HepG2 (cell line): Measurements from ENCODE around the gene SHANK3. TPM values are rescaled to one million over a fixed set of nuclear protein-coding genes. Genes with fewer than 3 reads are reported as not detected.

Experiments used
- DNMT1 ChIP-seq: sonication (generic); formaldehyde crosslinking; IDR thresholded peaks from 2 replicates; pipeline ENCODE4 v1.5.1; 2020; ENCODE audit warnings: mild to moderate bottlenecking, missing genetic modification reagents
- DPF2 ChIP-seq: sonication (generic); formaldehyde crosslinking; IDR thresholded peaks from 2 replicates; pipeline ENCODE4 v1.4.0; 2020; ENCODE audit warnings: mild to moderate bottlenecking, low read depth, missing genetic modification reagents, borderline replicate concordance
- MEIS1 ChIP-seq: sonication (generic); formaldehyde crosslinking; IDR thresholded peaks from 2 replicates; pipeline ENCODE4 v1.9.0; 2021; ENCODE audit warnings: mild to moderate bottlenecking, missing genetic modification reagents, moderate library complexity, borderline replicate concordance
- NFE2L1 ChIP-seq: sonication (generic); formaldehyde crosslinking; IDR thresholded peaks from 2 replicates; pipeline ENCODE4 v1.4.0; 2020; ENCODE audit warnings: missing genetic modification reagents, mild to moderate bottlenecking, borderline replicate concordance
- PHF21A ChIP-seq: sonication (generic); formaldehyde crosslinking; IDR thresholded peaks from 2 replicates; pipeline ENCODE4 v1.5.0; 2020; ENCODE audit warnings: mild to moderate bottlenecking, missing genetic modification reagents
- SATB2 ChIP-seq: sonication (generic); formaldehyde crosslinking; IDR thresholded peaks from 2 replicates; pipeline ENCODE4 v1.5.0; 2020; ENCODE audit warnings: missing genetic modification reagents
- SRY ChIP-seq: sonication (generic); formaldehyde crosslinking; IDR thresholded peaks from 2 replicates; pipeline ENCODE4 v1.8.0; 2022; ENCODE audit warnings: mild to moderate bottlenecking, missing genetic modification reagents
- XRCC5 ChIP-seq: fragments of 200-400 bp; formaldehyde crosslinking; optimal IDR thresholded peaks from 2 replicates; pipeline ENCODE3; 2017; ENCODE audit warnings: mild to moderate bottlenecking, low read length
- ZFP36 ChIP-seq: fragments of 150-350 bp; IDR thresholded peaks from 2 replicates; pipeline ENCODE4 v1.6.1; 2018; ENCODE audit warnings: borderline replicate concordance, low read length, low read depth; ENCODE audit not compliant: partially characterized antibody
- ZNF292 ChIP-seq: sonication (generic); formaldehyde crosslinking; IDR thresholded peaks from 2 replicates; pipeline ENCODE4 v1.8.1; 2022; ENCODE audit warnings: mild to moderate bottlenecking, low read depth, missing genetic modification reagents, borderline replicate concordance
- ZNF34 ChIP-seq: sonication (generic); formaldehyde crosslinking; IDR thresholded peaks from 2 replicates; pipeline ENCODE4 v1.4.0; 2020; ENCODE audit warnings: mild to moderate bottlenecking, missing genetic modification reagents, borderline replicate concordance
- ZNF547 ChIP-seq: sonication (generic); formaldehyde crosslinking; IDR thresholded peaks from 2 replicates; pipeline ENCODE4 v1.5.1; 2020; ENCODE audit warnings: mild to moderate bottlenecking, missing genetic modification reagents
- ZNF558 ChIP-seq: sonication (generic); formaldehyde crosslinking; IDR thresholded peaks from 2 replicates; pipeline ENCODE4 v1.9.0; 2022; ENCODE audit warnings: mild to moderate bottlenecking, missing genetic modification reagents, borderline replicate concordance
- ZNF724P ChIP-seq: sonication (generic); formaldehyde crosslinking; IDR thresholded peaks from 2 replicates; pipeline ENCODE4 v1.8.0; 2022; ENCODE audit warnings: missing genetic modification reagents, borderline replicate concordance
- ZNF780A ChIP-seq: sonication (generic); formaldehyde crosslinking; IDR thresholded peaks from 2 replicates; pipeline ENCODE4 v1.8.0; 2022; ENCODE audit warnings: mild to moderate bottlenecking, missing genetic modification reagents, moderate library complexity
- polyA plus RNA-seq, 8 experiments: library from polyadenylated mRNA; depleted of rRNA in 3 of 8; stranded (reverse) in 7 of 8; unstranded in 1 of 8; fragments of >200 nt; fragmentation: Illumina TruSeq in 4 of 8; extraction: Trizol in 4 of 8; gene quantifications; 2 replicates each; pipeline versions ENCODE4 v1.2.1 to v1.2.3, GENCODE V29; 2011 to 2016; ENCODE audit warnings: low read depth in 4 of 8, missing spikeins in 1 of 8, mixed read lengths in 1 of 8; ENCODE audit not compliant: insufficient read depth in 1 of 8
- total RNA-seq, 5 experiments: library from RNA; depleted of rRNA; stranded (reverse); fragments of >200 nt; fragmentation: Illumina TruSeq; extraction: Trizol; gene quantifications; 2 replicates each; pipeline ENCODE4 v1.2.3, GENCODE V29; 2016; ENCODE audit warnings: low read depth in 1 of 5
- TF ChIP-seq, protein P1 (sequence below): sonication (generic); formaldehyde crosslinking; IDR thresholded peaks from 2 replicates; pipeline ENCODE4 v1.4.0; 2020; ENCODE audit warnings: missing genetic modification reagents
- TF ChIP-seq, protein P2 (sequence below): sonication (generic); formaldehyde crosslinking; IDR thresholded peaks from 2 replicates; pipeline ENCODE4 v1.4.0; 2020; ENCODE audit warnings: low read depth, mild to moderate bottlenecking, missing genetic modification reagents
- TF ChIP-seq, protein P3 (sequence below): IDR thresholded peaks from 2 replicates; pipeline ENCODE4 v1.6.1; 2016; ENCODE audit warnings: low read depth, borderline replicate concordance
- TF ChIP-seq, protein P4 (sequence below): IDR thresholded peaks from 2 replicates; pipeline ENCODE4 v1.6.1; 2012; ENCODE audit warnings: low read depth, low read length, improper control_type of control experiment
- TF ChIP-seq, protein P5 (sequence below): sonication (generic); formaldehyde crosslinking; IDR thresholded peaks from 2 replicates; pipeline ENCODE4 v1.8.0; 2022; ENCODE audit warnings: mild to moderate bottlenecking, missing genetic modification reagents, moderate library complexity
- TF ChIP-seq, protein P6 (sequence below): sonication (generic); formaldehyde crosslinking; conservative IDR thresholded peaks from 2 replicates; pipeline ENCODE4 v1.8.1; 2023; ENCODE audit warnings: missing genetic modification reagents

SHANK3 gene
- total and polyA plus RNA-seq, 2 of the 13 experiments (the other 11 are each of a cell fraction or from before 2014, with no cell fraction given): 2.9 to 4.6 TPM

DNA sequence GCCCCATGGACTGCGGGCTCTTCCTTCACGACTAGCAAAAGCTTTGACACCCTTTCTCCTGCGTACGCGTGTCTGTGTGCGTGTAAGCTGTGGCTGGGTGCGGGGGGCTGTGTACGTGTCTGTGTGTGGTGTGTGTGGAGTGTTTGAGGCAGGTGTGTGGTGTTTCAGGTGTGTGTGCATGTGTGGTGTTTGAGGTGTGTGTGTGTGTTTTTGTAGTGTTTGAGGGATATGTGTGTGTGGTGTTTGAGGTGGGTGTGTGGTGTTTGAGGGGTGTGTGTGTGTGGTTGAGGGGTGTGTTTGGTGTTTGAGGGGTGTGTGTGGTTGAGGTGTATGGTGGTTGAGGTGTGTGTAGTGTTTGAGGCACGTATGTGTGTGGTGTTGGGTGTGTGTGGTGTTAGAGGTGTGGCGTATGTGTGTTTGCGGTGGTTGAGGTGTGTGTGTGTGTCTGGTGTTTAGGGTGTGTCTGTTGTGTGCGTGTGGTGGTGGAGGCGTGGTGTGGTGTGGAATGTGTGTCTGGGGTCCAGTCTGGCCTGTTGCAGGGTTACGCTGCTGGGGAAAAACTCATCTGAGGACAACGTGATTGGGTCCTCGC is 44.0 kb upstream of the SHANK3 start (continued):
- TF ChIP-seq, protein P1, sequence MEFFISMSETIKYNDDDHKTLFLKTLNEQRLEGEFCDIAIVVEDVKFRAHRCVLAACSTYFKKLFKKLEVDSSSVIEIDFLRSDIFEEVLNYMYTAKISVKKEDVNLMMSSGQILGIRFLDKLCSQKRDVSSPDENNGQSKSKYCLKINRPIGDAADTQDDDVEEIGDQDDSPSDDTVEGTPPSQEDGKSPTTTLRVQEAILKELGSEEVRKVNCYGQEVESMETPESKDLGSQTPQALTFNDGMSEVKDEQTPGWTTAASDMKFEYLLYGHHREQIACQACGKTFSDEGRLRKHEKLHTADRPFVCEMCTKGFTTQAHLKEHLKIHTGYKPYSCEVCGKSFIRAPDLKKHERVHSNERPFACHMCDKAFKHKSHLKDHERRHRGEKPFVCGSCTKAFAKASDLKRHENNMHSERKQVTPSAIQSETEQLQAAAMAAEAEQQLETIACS: no peak
- TF ChIP-seq, protein P2, sequence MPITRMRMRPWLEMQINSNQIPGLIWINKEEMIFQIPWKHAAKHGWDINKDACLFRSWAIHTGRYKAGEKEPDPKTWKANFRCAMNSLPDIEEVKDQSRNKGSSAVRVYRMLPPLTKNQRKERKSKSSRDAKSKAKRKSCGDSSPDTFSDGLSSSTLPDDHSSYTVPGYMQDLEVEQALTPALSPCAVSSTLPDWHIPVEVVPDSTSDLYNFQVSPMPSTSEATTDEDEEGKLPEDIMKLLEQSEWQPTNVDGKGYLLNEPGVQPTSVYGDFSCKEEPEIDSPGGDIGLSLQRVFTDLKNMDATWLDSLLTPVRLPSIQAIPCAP (CRISPR knock-in tag): no peak
- TF ChIP-seq ZNF780A: peak; percentile 54; the same call in 1 of the 2 replicates
- TF ChIP-seq, protein P3, sequence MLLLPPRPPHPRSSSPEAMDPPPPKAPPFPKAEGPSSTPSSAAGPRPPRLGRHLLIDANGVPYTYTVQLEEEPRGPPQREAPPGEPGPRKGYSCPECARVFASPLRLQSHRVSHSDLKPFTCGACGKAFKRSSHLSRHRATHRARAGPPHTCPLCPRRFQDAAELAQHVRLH: no peak
- no peak; the same call in 1 of the 2 replicates for TF ChIP-seq ZNF292 (CRISPR knock-in tag)
- TF ChIP-seq, protein P4, sequence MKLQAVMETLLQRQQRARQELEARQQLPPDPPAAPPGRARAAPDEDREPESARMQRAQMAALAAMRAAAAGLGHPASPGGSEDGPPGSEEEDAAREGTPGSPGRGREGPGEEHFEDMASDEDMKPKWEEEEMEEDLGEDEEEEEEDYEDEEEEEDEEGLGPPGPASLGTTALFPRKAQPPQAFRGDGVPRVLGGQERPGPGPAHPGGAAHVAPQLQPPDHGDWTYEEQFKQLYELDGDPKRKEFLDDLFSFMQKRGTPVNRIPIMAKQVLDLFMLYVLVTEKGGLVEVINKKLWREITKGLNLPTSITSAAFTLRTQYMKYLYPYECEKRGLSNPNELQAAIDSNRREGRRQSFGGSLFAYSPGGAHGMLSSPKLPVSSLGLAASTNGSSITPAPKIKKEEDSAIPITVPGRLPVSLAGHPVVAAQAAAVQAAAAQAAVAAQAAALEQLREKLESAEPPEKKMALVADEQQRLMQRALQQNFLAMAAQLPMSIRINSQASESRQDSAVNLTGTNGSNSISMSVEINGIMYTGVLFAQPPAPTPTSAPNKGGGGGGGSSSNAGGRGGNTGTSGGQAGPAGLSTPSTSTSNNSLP: no peak
- no peak for TF ChIP-seq DNMT1 (CRISPR knock-in tag)
- no peak for TF ChIP-seq ZNF724P (CRISPR knock-in tag)
- no peak for TF ChIP-seq ZNF547 (CRISPR knock-in tag)
- TF ChIP-seq MEIS1 (CRISPR knock-in tag): 0 out of 2 replicates have a peak, but pooled peaks have one; percentile 37
- no peak for TF ChIP-seq NFE2L1
- TF ChIP-seq XRCC5: no peak
- TF ChIP-seq PHF21A (CRISPR knock-in tag): 0 out of 2 replicates have a peak, but pooled peaks have one; percentile 0
- TF ChIP-seq ZFP36: no peak
- TF ChIP-seq SRY: no peak
- TF ChIP-seq, protein P5, sequence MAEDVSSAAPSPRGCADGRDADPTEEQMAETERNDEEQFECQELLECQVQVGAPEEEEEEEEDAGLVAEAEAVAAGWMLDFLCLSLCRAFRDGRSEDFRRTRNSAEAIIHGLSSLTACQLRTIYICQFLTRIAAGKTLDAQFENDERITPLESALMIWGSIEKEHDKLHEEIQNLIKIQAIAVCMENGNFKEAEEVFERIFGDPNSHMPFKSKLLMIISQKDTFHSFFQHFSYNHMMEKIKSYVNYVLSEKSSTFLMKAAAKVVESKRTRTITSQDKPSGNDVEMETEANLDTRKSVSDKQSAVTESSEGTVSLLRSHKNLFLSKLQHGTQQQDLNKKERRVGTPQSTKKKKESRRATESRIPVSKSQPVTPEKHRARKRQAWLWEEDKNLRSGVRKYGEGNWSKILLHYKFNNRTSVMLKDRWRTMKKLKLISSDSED: no peak
- no peak for TF ChIP-seq ZNF558
- no peak for TF ChIP-seq ZNF34 (CRISPR knock-in tag)
- TF ChIP-seq SATB2: no peak
- TF ChIP-seq DPF2: no peak
- TF ChIP-seq, protein P6, sequence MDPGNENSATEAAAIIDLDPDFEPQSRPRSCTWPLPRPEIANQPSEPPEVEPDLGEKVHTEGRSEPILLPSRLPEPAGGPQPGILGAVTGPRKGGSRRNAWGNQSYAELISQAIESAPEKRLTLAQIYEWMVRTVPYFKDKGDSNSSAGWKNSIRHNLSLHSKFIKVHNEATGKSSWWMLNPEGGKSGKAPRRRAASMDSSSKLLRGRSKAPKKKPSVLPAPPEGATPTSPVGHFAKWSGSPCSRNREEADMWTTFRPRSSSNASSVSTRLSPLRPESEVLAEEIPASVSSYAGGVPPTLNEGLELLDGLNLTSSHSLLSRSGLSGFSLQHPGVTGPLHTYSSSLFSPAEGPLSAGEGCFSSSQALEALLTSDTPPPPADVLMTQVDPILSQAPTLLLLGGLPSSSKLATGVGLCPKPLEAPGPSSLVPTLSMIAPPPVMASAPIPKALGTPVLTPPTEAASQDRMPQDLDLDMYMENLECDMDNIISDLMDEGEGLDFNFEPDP (CRISPR knock-in tag): no peak
